MCF 10A (cell line): ENCODE results near the gene CXXC1. TPM values are rescaled to one million over a fixed set of nuclear protein-coding genes. Genes with fewer than 3 reads are reported as not detected.
A peak's percentile ranks its signal among the peaks of the same experiment; 100 is the strongest.

Experiments
- BruUV-seq: library from RNA; stranded (reverse); fragments of 400-500 nt; replicated peaks from 2 replicates; lab custom pipeline; 2021; lab: Mats Ljungman, UMichigan
- CTCF ChIA-PET: fragments of 300-600 bp; sonication (Branson Sonifier 250); formaldehyde crosslinking; extraction: SDS; loops from one replicate; lab custom pipeline; 2021; ENCODE audit warnings: antibody characterized with exemption, inconsistent platforms; lab: Yijun Ruan, JAX
- POLR2A ChIA-PET: fragments of 300-600, 350-650 bp; sonication (Branson Sonifier 250); formaldehyde crosslinking; extraction: SDS; loops from one replicate; lab custom pipeline; 2020; ENCODE audit warnings: antibody characterized with exemption, inconsistent platforms; lab: Yijun Ruan, JAX
- DNase-seq: peaks from one replicate; pipeline ENCODE4 v3.0.0-alpha.2; 2018; ENCODE audit not compliant: unreplicated experiment
- H3K27ac Mint-ChIP-seq: one replicate; pipeline ENCODE4 v1.8.0; 2022; ENCODE audit warnings: mild to moderate bottlenecking, low read depth, mixed read lengths; ENCODE audit not compliant: unreplicated experiment
- H3K27me3 Mint-ChIP-seq: one replicate; pipeline ENCODE4 v1.8.0; 2022; ENCODE audit warnings: mixed read lengths; ENCODE audit not compliant: insufficient read depth, unreplicated experiment
- H3K36me3 Mint-ChIP-seq: one replicate; pipeline ENCODE4 v1.8.0; 2022; ENCODE audit warnings: mild to moderate bottlenecking, moderate library complexity, mixed read lengths; ENCODE audit not compliant: insufficient read depth, unreplicated experiment
- H3K4me1 Mint-ChIP-seq: one replicate; pipeline ENCODE4 v1.8.0; 2022; ENCODE audit warnings: mixed read lengths; ENCODE audit not compliant: insufficient read depth, unreplicated experiment
- H3K4me3 Mint-ChIP-seq: one replicate; pipeline ENCODE4 v1.8.0; 2022; ENCODE audit warnings: mild to moderate bottlenecking, moderate library complexity, mixed read lengths; ENCODE audit not compliant: unreplicated experiment
- H3K9me3 Mint-ChIP-seq: one replicate; pipeline ENCODE4 v1.8.0; 2022; ENCODE audit warnings: mixed read lengths; ENCODE audit not compliant: unreplicated experiment
- intact Hi-C: fragments of 100-400 bp; cut with micrococcal nuclease; formaldehyde crosslinking; loops from 2 replicates; pipeline ENCODE4 v1.14.1; 2022
- total RNA-seq: library from RNA; stranded (reverse); gene quantifications from 2 replicates; pipeline ENCODE4 v1.2.3, GENCODE V29; 2022
- TF ChIP-seq, protein P1 (sequence below): fragments of 200-600 bp; IDR thresholded peaks from one replicate; pipeline ENCODE4 v1.8.0; 2022; ENCODE audit warnings: antibody characterized with exemption, mild to moderate bottlenecking; ENCODE audit not compliant: unreplicated experiment

The CXXC1 gene
- total RNA-seq, 1 experiment from 2014 or later: 65.1 TPM

DNA sequence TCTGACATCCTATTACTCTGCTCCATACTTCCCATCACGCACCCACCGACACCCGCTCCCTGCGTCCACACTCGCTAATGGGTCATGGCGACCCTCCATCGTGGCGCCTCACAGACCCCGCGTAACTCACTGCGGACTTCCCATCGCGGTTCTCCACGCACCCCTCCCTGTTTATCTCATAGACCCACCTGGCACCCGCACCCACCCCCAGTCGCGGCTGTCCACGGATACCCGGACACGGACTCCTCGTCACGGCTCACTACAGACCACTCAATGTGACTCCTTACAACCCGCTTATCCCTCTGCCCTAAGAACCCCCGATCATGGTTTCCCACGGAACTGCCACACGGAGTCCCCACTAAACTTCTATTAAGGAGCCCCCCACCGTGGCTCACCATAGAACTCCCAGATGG lies 458 bp downstream of the CXXC1 start:
- Mint-ChIP-seq H3K9me3 (no peaks in the 10 kb centered on the region), H3K27me3 (no peaks in the 10 kb centered on the region), H3K36me3 (peaks cover 42% of the 10 kb centered on the region), H3K27ac (peak overlapping the region; percentile 90), H3K4me1 (peaks cover 38% of the 10 kb centered on the region), H3K4me3 (peak overlapping the region; percentile 86)
- DNase-seq: no peak
- TF ChIP-seq, protein P1, sequence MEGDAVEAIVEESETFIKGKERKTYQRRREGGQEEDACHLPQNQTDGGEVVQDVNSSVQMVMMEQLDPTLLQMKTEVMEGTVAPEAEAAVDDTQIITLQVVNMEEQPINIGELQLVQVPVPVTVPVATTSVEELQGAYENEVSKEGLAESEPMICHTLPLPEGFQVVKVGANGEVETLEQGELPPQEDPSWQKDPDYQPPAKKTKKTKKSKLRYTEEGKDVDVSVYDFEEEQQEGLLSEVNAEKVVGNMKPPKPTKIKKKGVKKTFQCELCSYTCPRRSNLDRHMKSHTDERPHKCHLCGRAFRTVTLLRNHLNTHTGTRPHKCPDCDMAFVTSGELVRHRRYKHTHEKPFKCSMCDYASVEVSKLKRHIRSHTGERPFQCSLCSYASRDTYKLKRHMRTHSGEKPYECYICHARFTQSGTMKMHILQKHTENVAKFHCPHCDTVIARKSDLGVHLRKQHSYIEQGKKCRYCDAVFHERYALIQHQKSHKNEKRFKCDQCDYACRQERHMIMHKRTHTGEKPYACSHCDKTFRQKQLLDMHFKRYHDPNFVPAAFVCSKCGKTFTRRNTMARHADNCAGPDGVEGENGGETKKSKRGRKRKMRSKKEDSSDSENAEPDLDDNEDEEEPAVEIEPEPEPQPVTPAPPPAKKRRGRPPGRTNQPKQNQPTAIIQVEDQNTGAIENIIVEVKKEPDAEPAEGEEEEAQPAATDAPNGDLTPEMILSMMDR: no peak
- intact Hi-C loops: loop anchor here (1.0 to 2.0 kb wide), 2 partner anchors 21 to 56 kb away; no protein-coding TSS in a partner anchor
- no TSS peak for BruUV-seq
- POLR2A ChIA-PET: no interaction called here
- CTCF ChIA-PET: no interaction called here

DNA sequence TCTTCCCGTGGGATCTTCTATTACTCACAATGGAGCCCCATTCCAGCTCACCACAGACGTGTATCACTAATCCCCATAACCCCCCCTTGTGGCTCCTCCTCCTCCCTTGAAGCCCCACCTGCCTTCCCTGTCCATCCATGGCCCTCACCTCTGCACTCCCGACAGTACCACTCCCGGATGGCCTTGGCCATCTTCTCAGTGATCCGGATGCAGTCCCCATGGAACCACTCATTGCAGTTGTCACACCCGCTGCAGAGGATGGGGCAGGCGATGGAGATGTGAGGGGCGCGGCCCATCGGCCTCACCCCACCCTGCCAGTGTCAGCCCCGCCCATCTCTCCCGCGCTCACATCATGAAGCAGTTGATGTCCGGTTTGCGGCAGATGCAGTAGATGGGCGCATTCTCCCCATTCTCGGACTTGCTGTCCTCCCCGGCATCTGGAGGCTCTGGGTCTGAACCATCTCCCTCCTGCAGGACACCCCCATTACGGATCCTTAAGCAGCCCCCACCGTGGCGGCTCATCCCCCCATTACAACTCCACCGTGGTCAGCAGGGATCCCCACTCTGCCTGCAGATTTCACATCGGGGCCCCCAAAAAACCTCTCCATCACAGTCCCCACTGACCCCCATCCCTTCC lies 983 bp downstream of the CXXC1 start:
- H3K27me3 Mint-ChIP-seq: no peaks in the 10 kb centered on the region
- peak overlapping the region; percentile 86 for H3K4me3 Mint-ChIP-seq
- H3K9me3 Mint-ChIP-seq: no peaks in the 10 kb centered on the region
- peaks cover 44% of the 10 kb centered on the region for H3K36me3 Mint-ChIP-seq
- intact Hi-C loops: loop anchor here (1.0 to 2.0 kb wide), 2 partner anchors 22 to 56 kb away; no protein-coding TSS in a partner anchor
- TF ChIP-seq, protein P1: no peak
- BruUV-seq: no TSS peak
- DNase-seq: peak; percentile 51
- ChIA-PET CTCF (interaction anchor here (0.7 to 1.2 kb wide), 2 partner anchors 53 to 71 kb away, joined by 3 read pairs; no protein-coding TSS in a partner anchor), POLR2A (interaction anchor here (1.0 kb wide), 1 partner anchor 22 kb away, joined by 4 read pairs; no protein-coding TSS in a partner anchor)
- H3K27ac Mint-ChIP-seq: peak overlapping the region; percentile 90
- H3K4me1 Mint-ChIP-seq: peaks cover 39% of the 10 kb centered on the region

DNA sequence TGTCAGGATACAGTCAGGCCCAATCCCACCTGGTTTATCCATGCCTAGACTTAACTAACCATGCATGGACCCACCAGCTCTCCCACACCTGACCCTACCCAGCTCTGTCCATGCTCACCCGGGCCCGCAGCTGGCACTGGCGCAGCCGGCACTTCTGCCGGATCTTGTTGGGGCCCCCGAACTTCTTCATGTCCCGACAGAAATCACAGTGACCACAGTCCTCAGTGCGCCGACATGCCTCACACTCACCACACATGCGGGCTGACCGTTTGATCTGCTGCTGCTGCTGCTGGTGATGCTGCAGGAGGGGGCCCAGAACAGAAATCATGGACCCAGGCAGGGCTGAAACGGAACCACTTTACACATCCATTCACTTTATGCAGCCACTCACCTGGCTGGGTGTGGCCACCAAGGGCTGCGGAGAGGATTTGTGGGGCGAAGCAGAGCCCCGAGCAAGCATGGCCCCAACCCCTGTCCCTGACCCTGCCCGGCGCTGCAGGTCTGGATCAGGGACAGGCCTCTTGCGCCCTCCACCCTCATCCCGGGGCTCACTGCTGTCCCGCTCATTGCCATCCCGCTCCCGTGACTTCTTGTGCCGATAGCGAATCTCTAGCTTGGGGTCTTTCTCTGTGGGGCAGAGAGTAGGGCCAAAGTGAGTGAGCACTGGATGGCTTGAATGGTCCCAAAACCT lies 1.7 kb downstream of the CXXC1 start:
- no peak for DNase-seq
- no peaks in the 10 kb centered on the region for H3K27me3 Mint-ChIP-seq
- H3K4me3 Mint-ChIP-seq: peak overlapping the region; percentile 86
- POLR2A ChIA-PET: interaction anchor here (1.0 kb wide), 1 partner anchor 22 kb away, joined by 4 read pairs; no protein-coding TSS in a partner anchor
- H3K36me3 Mint-ChIP-seq: peaks cover 51% of the 10 kb centered on the region
- intact Hi-C loops: loop anchor here (2.0 kb wide), 1 partner anchor 55 kb away; no protein-coding TSS in a partner anchor
- H3K9me3 Mint-ChIP-seq: no peaks in the 10 kb centered on the region
- peaks cover 40% of the 10 kb centered on the region for H3K4me1 Mint-ChIP-seq
- TF ChIP-seq, protein P1: no peak
- CTCF ChIA-PET: interaction anchor here (0.7 to 1.2 kb wide), 2 partner anchors 52 to 72 kb away, joined by 3 read pairs; no protein-coding TSS in a partner anchor
- TSS peak; percentile 2 for BruUV-seq
- no peak overlapping the region for H3K27ac Mint-ChIP-seq

DNA sequence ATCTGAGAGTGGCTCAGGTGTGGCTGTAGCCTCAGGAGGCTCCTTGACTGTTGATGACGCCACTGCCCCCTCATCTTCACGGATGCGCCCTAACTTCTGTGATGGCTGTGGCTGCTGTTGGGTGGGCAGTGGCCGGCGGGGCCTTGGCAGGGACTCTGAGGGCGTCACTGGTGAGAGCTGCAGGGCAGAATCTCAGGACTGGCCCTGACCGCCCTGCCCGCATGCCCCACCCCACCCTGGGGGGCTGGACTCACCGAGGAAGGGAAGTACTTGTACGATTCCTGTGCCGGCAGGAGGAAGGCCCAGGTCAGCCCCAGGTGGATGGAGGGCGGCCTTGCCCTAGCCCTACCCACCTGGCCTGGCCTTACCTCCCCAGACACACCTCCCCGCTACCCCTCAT lies 2.4 kb downstream of the CXXC1 start:
- no TSS peak for BruUV-seq
- H3K4me3 Mint-ChIP-seq: peak overlapping the region; percentile 21
- TF ChIP-seq, protein P1: no peak
- no peaks in the 10 kb centered on the region for H3K27me3 Mint-ChIP-seq
- CTCF ChIA-PET: interaction anchor here (1.2 kb wide), 1 partner anchor 72 kb away, joined by 3 read pairs; no protein-coding TSS in a partner anchor
- POLR2A ChIA-PET: no interaction called here
- H3K27ac Mint-ChIP-seq: peak overlapping the region; percentile 68
- H3K4me1 Mint-ChIP-seq: peaks cover 48% of the 10 kb centered on the region
- no peaks in the 10 kb centered on the region for H3K9me3 Mint-ChIP-seq
- peaks cover 54% of the 10 kb centered on the region for H3K36me3 Mint-ChIP-seq
- intact Hi-C loops: no loop called here
- no peak for DNase-seq
